ENCODE measurements around the gene PIK3CB.

The PIK3CB gene

GRCh38 chr3:138834596-138835396 is at the start of gene PIK3CB:
Gene PIK3CB (minus strand): TSS chr3:138834928. CDS start chr3:138759343, 75,585 bp downstream.
- DNase-seq (ENCODE audit: low spot score): peak; percentile 99

- no peak for DNase-seq (ENCODE audit: low spot score)
Measured at GRCh38 chr3:138881233-138881632, 46.5 kb upstream of the PIK3CB start.

- no peak for DNase-seq (ENCODE audit: low spot score)
Measured at GRCh38 chr3:138879541-138880380, 45.0 kb upstream of the PIK3CB start.

- no peak for DNase-seq (ENCODE audit: low spot score)
Measured at GRCh38 chr3:138877226-138877625, 42.5 kb upstream of the PIK3CB start.

DNA sequence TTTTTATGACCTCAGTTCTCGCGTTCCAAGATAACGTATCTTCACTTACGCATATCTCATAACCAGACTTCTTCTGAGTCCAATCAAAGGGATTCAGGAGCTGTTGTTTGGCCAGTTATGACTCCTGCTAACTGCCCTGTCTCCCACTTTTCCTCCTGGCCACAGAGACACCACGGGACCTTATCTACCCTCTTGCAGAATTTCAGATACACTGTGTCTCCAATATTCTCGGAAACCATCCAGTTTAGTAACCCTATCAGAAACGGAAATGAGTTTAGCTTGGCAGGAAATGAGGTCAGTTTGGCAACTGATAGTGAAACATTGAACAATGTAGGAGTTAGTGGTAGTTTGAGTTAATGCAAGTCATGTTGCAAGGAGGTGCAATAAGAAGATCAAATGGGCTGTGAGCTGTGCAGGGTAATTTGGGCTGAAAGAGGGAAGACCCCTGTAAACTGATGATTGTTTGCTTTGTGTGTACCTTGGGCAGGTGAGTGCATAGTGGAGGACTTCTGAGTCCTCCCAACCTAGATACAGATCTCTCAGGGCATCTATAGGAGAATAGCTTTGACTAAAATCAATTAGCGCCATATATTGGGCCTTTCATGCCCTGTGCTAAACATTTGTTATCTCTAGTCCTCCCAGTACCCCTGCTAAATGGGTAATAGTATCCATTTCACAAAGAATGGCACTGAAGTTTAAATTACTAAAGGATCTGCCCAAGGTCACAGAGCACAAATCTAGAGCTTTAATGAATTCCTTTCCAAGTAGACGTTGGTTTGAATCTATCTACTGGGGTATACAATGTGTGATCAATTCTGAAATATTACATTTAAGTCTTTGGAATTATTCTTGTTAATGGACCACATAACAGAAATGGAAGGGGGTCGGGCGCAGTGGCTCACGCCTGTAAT is 41.3 kb upstream of the PIK3CB start:
- no peak for DNase-seq (ENCODE audit: low spot score)

- no peak for DNase-seq (ENCODE audit: low spot score)
Measured at GRCh38 chr3:138875096-138875753, 40.5 kb upstream of the PIK3CB start.

- no peak for DNase-seq (ENCODE audit: low spot score)
Measured at GRCh38 chr3:138873471-138874278, 38.9 kb upstream of the PIK3CB start.

DNA sequence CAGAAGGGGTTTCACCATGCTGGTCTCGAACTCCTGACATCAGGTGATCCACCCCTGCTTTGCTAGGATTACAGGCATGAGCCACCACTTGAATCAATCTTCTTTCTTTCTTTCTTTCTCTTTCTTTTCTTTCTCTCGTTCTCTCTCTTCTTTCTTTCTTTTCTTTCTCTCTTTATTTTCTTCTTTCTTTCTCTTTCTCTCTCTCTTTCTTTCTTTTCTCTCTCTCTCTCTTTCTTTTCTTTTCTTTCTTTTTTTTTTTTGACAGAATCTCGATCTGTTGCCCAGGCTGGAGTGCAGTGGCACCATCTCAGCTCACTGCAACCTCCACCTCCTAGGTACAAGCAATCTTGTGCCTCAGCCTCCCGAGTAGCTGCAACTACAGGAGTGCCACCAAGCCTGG is 37.9 kb upstream of the PIK3CB start:
- DNase-seq (ENCODE audit: low spot score): no peak

DNA sequence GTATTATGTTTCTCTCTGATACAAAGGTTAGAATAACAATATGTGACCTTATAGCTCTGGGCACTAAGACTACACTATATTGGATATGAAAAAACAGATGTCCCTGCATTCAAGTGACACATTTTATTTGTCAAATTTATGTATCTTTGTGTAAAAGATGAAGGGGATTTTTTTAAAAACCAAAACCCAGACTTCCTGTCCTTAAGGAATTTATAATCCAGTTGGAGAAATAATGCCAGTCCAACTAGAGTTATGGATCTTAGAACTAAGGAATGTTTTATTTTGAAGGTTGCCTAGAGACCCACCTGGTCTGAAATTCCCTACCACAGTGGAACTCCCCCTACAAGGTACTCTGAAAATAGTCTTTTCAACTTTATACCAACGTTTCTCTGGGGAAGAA is 33.3 kb upstream of the PIK3CB start:
- no peak for DNase-seq (ENCODE audit: low spot score)

GRCh38 chr3:138863776-138864113 is 29.0 kb upstream of the PIK3CB start:
- DNase-seq (ENCODE audit: low spot score): no peak

- peak; percentile 79 for DNase-seq (ENCODE audit: low spot score)
Measured at GRCh38 chr3:138862924-138863775, 28.4 kb upstream of the PIK3CB start.

DNA sequence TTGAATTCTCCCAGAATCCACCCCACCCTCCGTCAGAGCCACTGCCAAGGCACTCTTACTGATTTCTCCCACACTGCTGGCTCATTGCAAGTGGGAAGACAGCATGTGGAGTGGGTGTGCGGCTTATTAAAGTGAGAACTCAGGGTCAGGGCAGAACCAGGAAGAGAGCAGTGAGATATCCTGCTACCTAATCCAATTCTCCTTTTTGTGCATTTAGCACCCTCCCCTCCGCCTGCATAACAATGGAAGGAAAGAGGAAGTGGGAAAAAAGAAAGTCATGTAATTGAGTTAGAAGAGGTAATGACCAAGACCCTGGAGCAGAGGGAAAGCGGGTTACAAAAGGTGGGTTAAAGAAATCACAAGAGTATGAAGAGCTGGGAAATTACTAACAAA is 27.8 kb upstream of the PIK3CB start:
- DNase-seq (ENCODE audit: low spot score): no peak

DNA sequence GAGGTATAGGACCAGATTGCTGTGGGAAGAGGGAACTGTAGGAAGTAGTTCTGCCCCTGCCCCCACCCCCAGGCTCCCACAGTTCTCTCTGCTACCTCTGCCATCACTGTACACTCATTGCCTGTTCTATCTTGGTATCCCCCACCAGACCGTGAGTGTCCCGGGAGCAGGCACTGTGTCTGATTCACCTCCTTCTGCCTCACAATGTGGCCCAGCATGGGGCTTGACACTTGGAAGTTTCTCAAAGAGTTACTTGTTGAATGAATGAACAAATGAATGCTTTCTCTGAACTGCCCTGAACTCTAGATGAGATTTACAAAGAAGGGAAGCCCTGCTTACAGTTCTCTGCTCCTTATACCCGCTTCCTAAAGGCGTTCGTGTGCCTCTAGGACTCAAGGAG is 27.1 kb upstream of the PIK3CB start:
- peak; percentile 51 for DNase-seq (ENCODE audit: low spot score)

DNA sequence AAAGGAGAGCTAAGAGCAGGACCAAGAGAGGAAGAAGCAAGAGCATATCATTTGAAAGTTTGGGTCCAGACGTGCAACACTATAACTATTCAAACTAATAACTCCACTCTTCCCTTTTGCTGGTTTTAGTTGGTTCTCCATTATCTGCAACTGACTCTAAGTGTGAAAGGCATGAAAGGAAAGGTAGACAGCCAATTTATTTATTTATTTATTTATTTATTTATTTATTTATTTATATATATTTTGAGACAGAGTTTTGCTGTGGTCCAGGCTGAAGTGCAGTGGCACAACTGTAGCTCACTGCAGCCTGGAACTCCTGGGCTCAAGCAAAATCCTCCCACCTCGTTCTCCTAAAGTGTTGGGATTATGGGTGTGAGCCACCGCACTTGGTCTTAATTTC is 22.1 kb upstream of the PIK3CB start:
- no peak for DNase-seq (ENCODE audit: low spot score)

DNA sequence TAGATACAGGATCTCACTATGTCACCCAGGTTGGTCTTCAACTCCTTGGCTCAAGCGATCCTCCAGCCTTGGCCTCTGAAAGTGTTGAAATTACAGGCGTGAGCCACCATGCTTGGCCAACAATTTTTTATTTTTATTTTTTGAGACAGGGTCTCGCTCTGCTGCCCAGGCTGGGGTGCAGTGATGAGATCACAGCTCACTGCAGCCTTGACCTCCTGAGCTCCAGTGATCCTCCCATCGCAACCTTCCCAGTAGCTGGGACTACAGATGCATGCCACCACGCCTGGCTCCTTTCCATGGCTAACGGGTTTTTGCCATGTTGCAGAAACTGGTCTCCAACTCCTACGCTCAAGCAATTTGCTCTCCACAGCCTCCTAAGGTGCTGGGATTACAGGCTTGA is 20.2 kb upstream of the PIK3CB start:
- no peak for DNase-seq (ENCODE audit: low spot score)

- no peak for DNase-seq (ENCODE audit: low spot score)
Measured at GRCh38 chr3:138854204-138854603, 19.5 kb upstream of the PIK3CB start.

DNA sequence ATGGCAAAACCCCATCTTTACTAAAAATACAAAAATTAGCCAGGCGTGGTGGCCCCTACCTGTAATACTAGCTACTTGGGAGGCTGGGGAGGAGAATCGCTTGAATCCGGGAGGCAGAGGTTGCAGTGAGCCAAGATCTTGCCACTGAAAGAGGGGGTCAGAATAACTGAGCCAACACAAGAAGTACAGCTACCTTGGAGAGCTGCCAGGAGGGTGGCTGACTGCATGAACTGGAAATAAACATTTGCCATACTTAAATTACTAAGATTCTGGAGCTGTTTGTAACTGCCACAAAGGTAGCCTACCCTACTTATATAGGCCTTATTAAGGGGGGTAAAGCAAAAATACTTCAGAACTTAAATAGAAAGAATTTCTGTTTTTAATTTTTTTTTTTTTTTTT is 15.4 kb upstream of the PIK3CB start:
- DNase-seq (ENCODE audit: low spot score): no peak

GRCh38 chr3:138849222-138849940 is 14.7 kb upstream of the PIK3CB start:
- DNase-seq (ENCODE audit: low spot score): no peak

DNA sequence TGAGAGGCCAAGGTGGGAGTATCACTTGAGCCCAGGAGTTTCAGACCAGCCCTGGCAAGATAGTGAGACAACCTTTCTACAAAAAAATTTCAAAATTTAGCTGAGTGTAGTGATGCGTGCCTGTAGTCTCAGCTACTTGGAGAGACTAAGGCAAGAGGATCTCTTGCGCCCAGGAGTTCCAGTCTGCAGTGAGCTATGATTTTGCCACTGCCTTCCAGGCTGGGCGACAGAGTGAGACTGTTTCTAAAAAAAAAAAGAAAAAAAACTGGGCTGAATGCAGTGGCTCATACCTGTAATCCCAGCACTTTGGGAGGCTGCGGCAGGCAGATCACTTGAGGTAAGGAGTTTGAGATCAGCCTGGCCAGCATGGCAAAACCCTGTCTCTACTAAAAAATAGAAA is 14.0 kb upstream of the PIK3CB start:
- no peak for DNase-seq (ENCODE audit: low spot score)

All from GM03348 (cell line).